GM19452 (cell line): ENCODE measurements around the gene ENDOV.

Experiments
- ATAC-seq: cut with Tn5 transposase; IDR thresholded peaks from one replicate; pipeline ENCODE4 v1.9.1; 2021; ENCODE audit not compliant: unreplicated experiment

Gene ENDOV

GRCh38 chr17:80447790-80448189, 32.8 kb downstream of the ENDOV start:
- ATAC-seq = no peak

GRCh38 chr17:80449194-80449929, 34.4 kb downstream of the ENDOV start:
- ATAC-seq = no peak

GRCh38 chr17:80449930-80450576, 35.1 kb downstream of the ENDOV start:
- ATAC-seq = no peak

GRCh38 chr17:80451104-80451775, 36.3 kb downstream of the ENDOV start:
- ATAC-seq = no peak

GRCh38 chr17:80452173-80452915, 37.4 kb downstream of the ENDOV start:
- ATAC-seq = no peak

- ATAC-seq = no peak
These were observed 38.4 kb downstream of the ENDOV start for GRCh38 chr17:80453126-80453997.

GRCh38 chr17:80453998-80454556, 39.1 kb downstream of the ENDOV start:
- ATAC-seq = peak; percentile 21

GRCh38 chr17:80454557-80455335, 39.8 kb downstream of the ENDOV start:
- ATAC-seq = peak; percentile 91

GRCh38 chr17:80455336-80455710, 40.4 kb downstream of the ENDOV start:
- ATAC-seq = peak; percentile 30

GRCh38 chr17:80455784-80456183, 40.8 kb downstream of the ENDOV start:
- ATAC-seq = no peak

- ATAC-seq = no peak
These were observed 41.7 kb downstream of the ENDOV start for GRCh38 chr17:80456465-80457235.

GRCh38 chr17:80457236-80457856, 42.4 kb downstream of the ENDOV start:
- ATAC-seq = no peak

- no peak for ATAC-seq
These were observed 43.0 kb downstream of the ENDOV start for GRCh38 chr17:80458016-80458415.

- no peak for ATAC-seq
These were observed 44.3 kb downstream of the ENDOV start for GRCh38 chr17:80459234-80459633.

GRCh38 chr17:80460429-80460834, 45.5 kb downstream of the ENDOV start:
- ATAC-seq = no peak

- ATAC-seq = no peak
These were observed 46.7 kb downstream of the ENDOV start for GRCh38 chr17:80461528-80462160.

- ATAC-seq = no peak
These were observed 48.9 kb downstream of the ENDOV start for GRCh38 chr17:80463784-80464400.
